GM12892 (cell line): ENCODE measurements around the gene SYNGR1.

Experiments used
- DNase-seq: peaks from one replicate; pipeline ENCODE4 v3.0.0; 2011; ENCODE audit not compliant: insufficient read length
- FAIRE-seq: peaks from 2 replicates; lab custom pipeline; 2011; peaks lifted over from hg19 to GRCh38; lab: Jason Lieb, UNC
- POLR2A ChIP-seq: IDR thresholded peaks from 2 replicates; pipeline ENCODE4 v1.6.1; 2011; ENCODE audit warnings: low read depth, low read length, control low read depth
- POLR2AphosphoS5 ChIP-seq: IDR thresholded peaks from 2 replicates; pipeline ENCODE4 v1.6.1; 2011; ENCODE audit warnings: low read depth, low read length, control low read depth
- TAF1 ChIP-seq: IDR thresholded peaks from 2 replicates; pipeline ENCODE4 v1.6.1; 2011; ENCODE audit warnings: low read depth, mild to moderate bottlenecking, control low read depth, low read length, borderline replicate concordance

Gene SYNGR1

DNA sequence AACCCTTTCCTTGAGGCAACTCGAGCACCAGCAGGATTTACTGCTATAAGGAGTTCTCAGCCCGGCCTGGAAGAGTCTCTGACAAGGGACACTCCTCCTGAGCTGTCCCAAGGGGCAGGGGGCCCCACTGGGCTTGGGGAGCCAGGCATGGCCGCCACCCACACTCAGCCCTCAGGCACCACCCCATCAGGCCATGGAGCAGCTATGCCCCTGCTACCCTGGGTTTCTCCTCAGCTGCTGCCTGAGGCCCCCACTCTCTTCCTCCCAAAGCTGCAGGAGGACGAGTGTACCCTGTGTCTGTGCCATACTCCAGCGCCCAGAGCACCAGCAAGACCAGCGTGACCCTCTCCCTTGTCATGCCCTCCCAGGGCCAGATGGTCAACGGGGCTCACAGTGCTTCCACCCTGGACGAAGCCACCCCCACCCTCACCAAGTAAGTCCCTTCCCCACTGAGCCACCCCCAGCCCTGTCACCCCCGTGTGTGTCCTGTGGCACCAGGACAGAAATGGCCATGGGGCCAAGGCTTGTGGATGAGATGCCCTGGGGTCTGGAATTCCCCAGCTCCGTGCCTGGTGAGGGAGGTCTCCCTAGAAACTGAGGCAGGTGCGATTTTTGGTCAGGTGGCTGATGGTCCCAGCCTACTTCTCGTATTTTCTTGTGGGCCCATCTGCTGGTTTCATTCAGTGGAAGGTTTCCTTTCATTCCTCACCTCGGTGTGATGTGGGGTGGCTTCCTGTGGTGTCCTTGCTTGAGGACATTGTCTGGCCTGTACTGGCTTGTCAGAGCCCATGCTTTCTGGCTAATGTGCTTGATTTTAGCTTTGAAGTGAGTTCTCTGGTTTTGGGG, 78.2 kb downstream of the SYNGR1 start:
- FAIRE-seq (no peak), DNase-seq (no peak)
- TF ChIP-seq TAF1 (no peak), POLR2A (no peak), POLR2AphosphoS5 (no peak)

DNA sequence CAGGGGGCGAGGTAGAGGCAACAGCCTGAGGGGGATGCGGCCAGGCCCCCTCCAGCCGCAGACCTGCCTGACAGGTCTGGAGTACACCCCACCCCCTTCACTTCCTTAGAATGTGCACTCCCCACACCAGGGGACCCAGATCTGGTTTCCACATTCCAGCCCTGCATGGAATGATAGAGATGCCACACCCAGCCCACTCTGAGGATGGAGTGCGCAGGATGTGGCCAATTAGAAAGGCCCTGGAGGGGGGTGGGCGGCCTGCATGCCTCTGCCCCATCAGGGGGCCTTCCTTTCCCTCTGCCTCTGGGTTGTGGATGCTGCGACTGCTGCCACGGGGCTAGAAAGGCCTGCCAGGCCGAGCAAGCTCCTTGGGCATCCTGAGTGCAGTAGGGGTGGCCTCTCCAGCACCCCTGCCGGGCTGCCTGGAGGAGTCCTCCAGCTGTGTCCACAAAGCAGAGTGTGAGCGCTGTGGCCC, 78.8 kb downstream of the SYNGR1 start:
- TF ChIP-seq TAF1: no peak
- DNase-seq (no peak), FAIRE-seq (no peak)

DNA sequence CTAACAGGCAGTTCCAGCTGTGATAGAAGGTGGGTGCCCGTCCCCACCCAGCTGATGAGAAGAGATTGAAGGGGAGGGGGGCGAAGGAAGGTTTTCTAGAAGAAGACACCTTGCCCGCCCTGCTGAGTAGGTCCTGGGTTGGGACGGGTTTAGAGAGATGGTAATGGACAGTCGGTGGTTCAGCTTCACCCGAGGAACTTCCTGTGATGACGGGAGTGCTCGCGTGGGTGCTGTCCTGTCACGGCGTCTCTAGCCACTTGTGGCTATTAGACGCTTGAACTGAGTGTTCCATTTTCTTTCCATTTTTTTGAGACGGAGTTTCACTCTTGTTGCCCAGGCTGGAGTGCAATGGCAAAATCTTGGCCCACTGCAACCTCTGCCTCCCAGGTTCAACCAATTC, 79.4 kb downstream of the SYNGR1 start:
- FAIRE-seq (no peak), DNase-seq (no peak)
- TF ChIP-seq TAF1: no peak
- no peak for TF ChIP-seq POLR2A
- TF ChIP-seq POLR2AphosphoS5: no peak

GRCh38 chr22:39429916-39430575, 80.3 kb downstream of the SYNGR1 start:
- TF ChIP-seq POLR2AphosphoS5 (no peak), POLR2A (no peak), TAF1 (no peak)
- FAIRE-seq (no peak), DNase-seq (no peak)

GRCh38 chr22:39430576-39431150, 80.9 kb downstream of the SYNGR1 start:
- no peak for DNase-seq
- no peak for FAIRE-seq
- TF ChIP-seq POLR2A (no peak), POLR2AphosphoS5 (no peak), TAF1 (no peak)

DNA sequence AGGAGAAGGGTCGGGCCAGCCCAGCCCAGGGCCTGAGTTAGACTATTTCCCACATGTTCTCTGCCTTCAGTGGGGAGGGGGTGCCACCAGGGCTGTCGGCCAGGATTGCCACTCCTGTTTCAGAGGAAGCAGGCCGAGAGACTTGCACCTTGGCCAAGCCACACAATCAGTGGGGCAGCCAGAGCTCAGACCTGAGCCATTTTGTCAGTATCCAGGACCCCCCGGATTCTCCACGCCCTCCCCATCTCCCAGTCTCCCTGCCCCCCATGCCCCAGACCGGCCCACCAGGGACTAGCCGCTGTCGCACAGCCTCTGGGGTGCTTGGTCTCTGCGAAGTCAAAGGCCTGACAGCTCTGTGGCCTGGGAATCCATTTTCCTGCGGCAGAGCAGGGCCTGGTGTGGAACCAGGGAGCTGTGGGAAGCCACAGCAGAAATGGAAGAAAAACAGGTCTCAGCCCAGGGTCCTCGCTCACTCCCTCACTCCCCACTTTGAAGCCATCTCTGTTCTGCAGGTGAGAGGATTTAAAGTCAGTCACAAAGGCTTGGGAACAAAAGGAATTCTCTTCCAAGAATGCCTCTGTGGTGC, 81.5 kb downstream of the SYNGR1 start:
- TF ChIP-seq POLR2A (no peak), POLR2AphosphoS5 (no peak), TAF1 (no peak)
- DNase-seq: no peak
- FAIRE-seq: no peak

- DNase-seq: no peak
- TF ChIP-seq POLR2A (no peak), POLR2AphosphoS5 (no peak), TAF1 (no peak)
- FAIRE-seq: no peak
Observed at GRCh38 chr22:39431821-39432251, 82.0 kb downstream of the SYNGR1 start.

DNA sequence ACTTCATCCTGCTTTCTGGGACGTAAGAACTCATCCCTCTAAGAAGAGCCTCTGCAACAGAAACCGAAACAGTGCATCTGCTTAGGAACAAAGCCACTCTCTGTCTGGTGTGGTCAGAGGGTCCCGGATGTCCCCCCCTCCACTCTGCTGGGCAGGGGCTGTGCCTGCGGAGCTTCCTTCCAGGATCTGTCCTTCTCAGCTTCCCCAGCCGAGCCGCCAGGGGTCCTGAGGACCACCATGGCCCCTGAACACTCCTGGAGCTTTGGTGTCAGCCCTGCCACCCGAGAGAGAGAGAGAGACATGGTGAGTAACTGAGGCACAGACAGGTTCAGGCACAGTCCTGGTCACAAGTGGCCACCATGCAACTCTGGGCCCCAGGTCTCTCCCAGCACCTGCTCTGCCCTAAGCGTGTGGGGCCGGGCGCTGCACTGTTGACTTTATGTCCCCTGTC, 82.6 kb downstream of the SYNGR1 start:
- no peak for DNase-seq
- TF ChIP-seq POLR2A (no peak), TAF1 (no peak), POLR2AphosphoS5 (no peak)
- FAIRE-seq: no peak

DNA sequence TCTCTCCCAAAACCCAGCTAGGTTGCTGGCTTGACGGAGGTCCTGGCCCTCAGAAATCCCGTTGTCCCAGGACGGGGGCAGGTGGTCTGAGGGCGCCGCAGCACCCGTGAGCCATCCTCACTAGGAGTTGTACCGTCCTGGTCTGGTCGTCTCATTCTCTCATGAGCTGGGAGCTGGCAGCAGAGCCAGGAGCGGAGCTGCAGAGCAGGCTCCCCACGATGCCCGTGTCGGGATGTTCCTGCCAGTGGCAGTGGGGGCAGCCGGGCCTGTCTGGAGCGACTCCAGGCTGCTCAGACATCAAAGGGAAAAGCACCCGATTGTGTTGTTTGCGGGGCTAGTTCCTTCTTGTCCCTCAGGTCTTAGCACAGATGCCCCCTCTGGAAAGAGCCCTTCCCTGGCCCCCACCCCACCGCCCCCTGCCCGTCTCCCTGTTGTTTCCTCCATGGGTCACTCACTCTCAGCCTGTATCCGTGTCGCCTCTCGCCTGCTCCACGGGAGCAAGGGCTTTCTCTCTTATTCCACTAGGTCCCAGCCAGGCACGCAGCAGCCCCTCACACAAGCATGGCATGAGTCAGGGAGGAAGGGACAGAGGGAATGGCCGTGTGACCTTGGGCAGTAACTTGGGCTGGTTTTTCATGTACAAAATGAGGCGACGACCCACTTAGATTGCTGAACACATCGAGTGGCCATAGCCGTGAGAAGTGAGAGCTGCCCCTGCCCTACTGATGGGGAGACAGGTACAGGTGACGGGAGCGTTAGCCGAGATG, 83.9 kb downstream of the SYNGR1 start:
- TF ChIP-seq POLR2A (no peak), TAF1 (no peak), POLR2AphosphoS5 (no peak)
- DNase-seq (no peak), FAIRE-seq (no peak)

- TF ChIP-seq POLR2AphosphoS5 (no peak), POLR2A (no peak), TAF1 (no peak)
- FAIRE-seq (no peak), DNase-seq (no peak)
Observed at GRCh38 chr22:39434243-39434653, 84.5 kb downstream of the SYNGR1 start.
